Esophagus muscularis mucosa (tissue), 4 donors: Measurements from ENCODE around the gene MAP2K6.
A peak's percentile ranks its signal among the peaks of the same experiment; 100 is the strongest.

Experiments
- EP300 ChIP-seq: sonication (generic); formaldehyde crosslinking; IDR thresholded peaks from one replicate; pipeline ENCODE4 v1.6.1; 2017; ENCODE audit warnings: antibody characterized with exemption
- POLR2A ChIP-seq: fragments of 450-650 bp; IDR thresholded peaks from one replicate; pipeline ENCODE4 v1.6.1; 2017; ENCODE audit warnings: antibody characterized with exemption, moderate library complexity, mild to moderate bottlenecking, low read depth
- POLR2AphosphoS5 ChIP-seq, 2 donors: sonication (generic); formaldehyde crosslinking; IDR thresholded peaks; one replicate each; pipeline ENCODE4 v1.6.1; 2017; ENCODE audit warnings: antibody characterized with exemption in 2 of 2
- TF ChIP-seq, protein P1 (sequence below), 3 experiments: fragments of 200-600 bp in 2 of 3; fragments of 450-650 bp in 1 of 3; sonication (generic) in 2 of 3; IDR thresholded peaks; one replicate each; pipeline ENCODE4 v1.5.1; 2017 to 2019; ENCODE audit warnings: antibody characterized with exemption in 3 of 3, mild to moderate bottlenecking in 2 of 3, moderate library complexity in 1 of 3

DNA sequence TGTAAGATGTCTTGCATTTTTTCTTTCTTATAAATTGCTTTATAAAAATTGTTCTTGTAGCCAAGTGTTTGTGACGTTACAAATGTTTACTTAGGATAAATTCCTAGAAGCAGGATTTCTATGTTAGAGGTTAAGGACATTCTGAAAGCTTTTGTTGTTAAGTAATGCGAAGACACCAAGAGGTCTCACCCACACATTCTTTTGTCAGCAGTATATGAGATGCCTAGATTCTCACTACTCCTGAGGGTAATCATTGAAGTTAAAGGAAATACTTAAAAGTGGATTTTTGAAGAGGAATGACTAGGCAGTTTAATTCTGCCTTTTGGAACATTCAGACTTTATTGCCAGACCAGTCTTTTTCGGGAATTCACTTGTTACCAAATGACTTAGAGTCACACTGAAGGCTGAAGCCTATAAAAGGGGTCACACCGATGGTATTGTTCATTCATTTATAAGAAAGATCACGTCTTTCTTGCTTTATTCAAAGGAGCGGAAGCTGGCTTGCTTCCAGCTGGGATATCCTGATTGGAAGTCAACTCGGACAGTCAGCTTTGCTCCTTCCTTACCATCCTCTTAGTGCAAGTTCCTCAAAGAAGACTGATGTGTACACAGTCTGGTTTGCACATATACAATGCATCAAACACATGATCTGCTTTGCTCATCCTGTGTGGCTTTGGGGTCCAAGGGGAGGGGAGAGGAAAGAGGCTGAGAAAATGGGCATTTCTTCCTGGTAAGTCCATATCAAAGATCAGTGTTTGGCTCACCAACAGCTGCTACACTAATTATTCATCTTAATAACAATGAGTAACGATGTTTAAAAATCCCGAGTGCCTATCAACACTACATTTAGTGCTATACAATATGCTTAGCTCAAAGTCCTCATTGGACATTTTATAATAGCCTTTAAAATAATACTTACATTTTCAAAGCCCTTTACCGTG, 160.0 kb downstream of the MAP2K6 start:
- TF ChIP-seq, protein P1, sequence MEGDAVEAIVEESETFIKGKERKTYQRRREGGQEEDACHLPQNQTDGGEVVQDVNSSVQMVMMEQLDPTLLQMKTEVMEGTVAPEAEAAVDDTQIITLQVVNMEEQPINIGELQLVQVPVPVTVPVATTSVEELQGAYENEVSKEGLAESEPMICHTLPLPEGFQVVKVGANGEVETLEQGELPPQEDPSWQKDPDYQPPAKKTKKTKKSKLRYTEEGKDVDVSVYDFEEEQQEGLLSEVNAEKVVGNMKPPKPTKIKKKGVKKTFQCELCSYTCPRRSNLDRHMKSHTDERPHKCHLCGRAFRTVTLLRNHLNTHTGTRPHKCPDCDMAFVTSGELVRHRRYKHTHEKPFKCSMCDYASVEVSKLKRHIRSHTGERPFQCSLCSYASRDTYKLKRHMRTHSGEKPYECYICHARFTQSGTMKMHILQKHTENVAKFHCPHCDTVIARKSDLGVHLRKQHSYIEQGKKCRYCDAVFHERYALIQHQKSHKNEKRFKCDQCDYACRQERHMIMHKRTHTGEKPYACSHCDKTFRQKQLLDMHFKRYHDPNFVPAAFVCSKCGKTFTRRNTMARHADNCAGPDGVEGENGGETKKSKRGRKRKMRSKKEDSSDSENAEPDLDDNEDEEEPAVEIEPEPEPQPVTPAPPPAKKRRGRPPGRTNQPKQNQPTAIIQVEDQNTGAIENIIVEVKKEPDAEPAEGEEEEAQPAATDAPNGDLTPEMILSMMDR (IDR thresholded peaks at IDR 0.05) = no peak
- TF ChIP-seq EP300 (no peak), POLR2A (no peak), POLR2AphosphoS5 (IDR thresholded peaks at IDR 0.05) (peak in 1 of 2 donors; percentile 52)
